Measurements from ENCODE around the gene AKT1S1.

AKT1S1 gene

GRCh38 chr19:49853852-49854377 lies 23.2 kb downstream of the AKT1S1 start:
- DNase-seq (ENCODE audit: low spot score) = no peak

GRCh38 chr19:49852631-49853126 lies 24.5 kb downstream of the AKT1S1 start:
- no peak for DNase-seq (ENCODE audit: low spot score)

- no peak for DNase-seq (ENCODE audit: low spot score)
Measured at GRCh38 chr19:49851456-49852259, 25.5 kb downstream of the AKT1S1 start.

- DNase-seq (ENCODE audit: low spot score) = peak; percentile 91
Measured at GRCh38 chr19:49850487-49851342, 26.4 kb downstream of the AKT1S1 start, which contains the start of gene PTOV1. Gene PTOV1, plus strand, starts transcription at chr19:49851159.

- DNase-seq (ENCODE audit: low spot score) = no peak
Measured at GRCh38 chr19:49850221-49850486, 27.0 kb downstream of the AKT1S1 start.

- DNase-seq (ENCODE audit: low spot score) = no peak
Measured at GRCh38 chr19:49849433-49850220, 27.5 kb downstream of the AKT1S1 start.

GRCh38 chr19:49848938-49849337 lies 28.2 kb downstream of the AKT1S1 start:
- DNase-seq (ENCODE audit: low spot score) = no peak

GRCh38 chr19:49847731-49848696 lies 29.1 kb downstream of the AKT1S1 start:
- peak; percentile 75 for DNase-seq (ENCODE audit: low spot score)

GRCh38 chr19:49846408-49846807 lies 30.7 kb downstream of the AKT1S1 start:
- DNase-seq (ENCODE audit: low spot score) = no peak

GRCh38 chr19:49845414-49845813 lies 31.7 kb downstream of the AKT1S1 start:
- no peak for DNase-seq (ENCODE audit: low spot score)

- DNase-seq (ENCODE audit: low spot score) = peak; percentile 55
Measured at GRCh38 chr19:49844138-49845095, 32.7 kb downstream of the AKT1S1 start.

GRCh38 chr19:49843265-49843664 lies 33.9 kb downstream of the AKT1S1 start:
- DNase-seq (ENCODE audit: low spot score) = no peak

- DNase-seq (ENCODE audit: low spot score) = no peak
Measured at GRCh38 chr19:49840736-49841249, 36.4 kb downstream of the AKT1S1 start.

GRCh38 chr19:49840321-49840720 lies 36.8 kb downstream of the AKT1S1 start:
- DNase-seq (ENCODE audit: low spot score) = no peak

- DNase-seq (ENCODE audit: low spot score) = no peak
Measured at GRCh38 chr19:49839713-49840112, 37.4 kb downstream of the AKT1S1 start.

- no peak for DNase-seq (ENCODE audit: low spot score)
Measured at GRCh38 chr19:49838885-49839588, 38.1 kb downstream of the AKT1S1 start.

GRCh38 chr19:49837425-49837824 lies 39.7 kb downstream of the AKT1S1 start:
- DNase-seq (ENCODE audit: low spot score) = no peak

GRCh38 chr19:49837009-49837310 lies 40.2 kb downstream of the AKT1S1 start:
- DNase-seq (ENCODE audit: low spot score) = no peak
